GM19043 (cell line): Measurements from ENCODE around the gene CLHC1.
"Not testable (repeated sequence)": the region's sequence is repeated elsewhere in the genome, so short reads cannot be mapped to it uniquely, and the experiment has no call there.

ENCODE experiments used
- ATAC-seq: cut with Tn5 transposase; IDR thresholded peaks from one replicate; pipeline ENCODE4 v1.9.1; 2021; ENCODE audit warnings: low read depth; ENCODE audit not compliant: unreplicated experiment

The CLHC1 gene

DNA sequence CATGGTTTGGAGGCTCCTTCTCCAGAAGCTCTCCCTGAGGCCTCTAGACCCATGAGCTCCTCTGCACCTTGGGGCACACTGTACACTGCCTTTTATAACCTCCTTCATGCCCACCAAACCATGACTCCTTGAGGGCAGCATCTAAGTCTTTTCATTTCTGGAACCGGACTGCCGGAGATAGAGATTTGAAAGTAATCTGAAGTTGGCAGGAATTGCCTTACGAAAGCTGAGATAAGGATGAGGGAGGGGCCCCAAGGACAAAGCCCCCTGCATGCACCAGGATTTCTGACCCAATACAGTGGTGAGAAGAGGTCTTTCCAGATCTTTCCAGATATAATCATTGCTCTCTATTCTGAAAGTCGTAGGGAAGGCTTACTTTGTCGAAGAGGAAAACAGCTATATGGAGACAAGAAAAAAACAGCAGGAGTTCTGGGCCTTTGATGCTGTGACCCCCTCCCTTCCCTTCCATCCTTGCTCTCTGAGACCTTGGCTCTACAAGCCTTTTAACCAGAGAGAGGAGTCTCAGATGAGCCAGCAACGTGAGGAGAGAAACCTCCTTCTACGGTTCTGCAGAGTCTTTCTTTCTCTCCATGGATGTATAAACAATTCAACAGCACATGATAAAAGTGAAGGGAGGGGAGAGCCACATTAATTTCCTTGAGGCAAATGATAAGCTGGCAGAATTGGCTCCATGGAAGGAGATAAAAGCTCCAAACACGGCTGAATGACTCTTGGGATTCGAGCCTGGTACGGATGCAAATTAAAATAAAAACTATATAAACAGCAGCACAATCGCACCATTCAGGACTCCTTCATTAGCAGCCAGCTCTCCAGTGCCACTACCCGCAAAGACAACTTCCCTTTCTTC lies 93.8 kb downstream of the CLHC1 start:
- no peak for ATAC-seq

DNA sequence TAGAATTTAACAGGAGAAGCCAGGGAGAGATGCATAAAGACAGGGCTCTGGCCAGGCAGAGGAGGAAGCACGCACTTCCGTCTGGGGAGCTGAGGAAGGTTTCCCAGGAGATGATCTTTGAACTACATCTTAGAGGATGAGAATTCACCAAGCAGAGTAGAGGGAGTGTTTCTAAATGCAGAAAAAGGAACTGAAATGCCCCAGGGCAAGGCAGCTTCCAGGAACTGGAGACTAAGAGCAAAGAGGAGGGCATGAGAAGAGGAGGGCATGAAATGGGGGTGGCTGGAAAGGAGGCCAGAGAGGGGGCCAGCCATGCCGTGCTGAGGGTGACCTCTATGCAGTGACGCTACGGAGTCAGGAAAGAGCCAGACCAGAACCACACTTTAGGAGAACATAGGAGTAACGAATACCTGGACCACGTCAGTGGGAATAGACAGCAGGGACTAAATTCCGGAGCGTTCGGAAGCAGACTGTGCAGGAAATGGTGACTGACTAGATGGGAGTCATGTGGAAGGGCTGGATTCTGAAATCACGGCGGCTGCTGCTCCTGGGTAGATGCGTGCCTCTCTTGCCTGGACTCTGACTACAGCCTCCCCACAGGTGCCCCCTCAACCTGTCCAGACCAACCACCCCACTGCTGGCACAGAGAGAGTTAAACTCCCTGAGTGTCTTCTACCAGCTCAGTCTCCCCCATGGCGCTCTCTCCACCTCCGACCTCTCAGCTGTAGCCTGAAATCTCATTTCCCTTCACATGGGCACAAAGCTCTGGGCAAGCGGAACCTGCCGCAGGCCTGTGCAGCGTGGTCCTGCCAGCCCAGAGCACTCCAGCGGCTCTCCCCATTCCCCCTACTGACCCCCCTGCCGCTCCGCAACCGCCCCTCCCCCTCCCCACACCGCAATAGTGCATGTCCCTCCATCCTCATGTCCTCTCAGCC lies 94.8 kb downstream of the CLHC1 start:
- ATAC-seq: no peak

- ATAC-seq: no peak
Observed at GRCh38 chr2:55136138-55136541, 96.0 kb downstream of the CLHC1 start.

DNA sequence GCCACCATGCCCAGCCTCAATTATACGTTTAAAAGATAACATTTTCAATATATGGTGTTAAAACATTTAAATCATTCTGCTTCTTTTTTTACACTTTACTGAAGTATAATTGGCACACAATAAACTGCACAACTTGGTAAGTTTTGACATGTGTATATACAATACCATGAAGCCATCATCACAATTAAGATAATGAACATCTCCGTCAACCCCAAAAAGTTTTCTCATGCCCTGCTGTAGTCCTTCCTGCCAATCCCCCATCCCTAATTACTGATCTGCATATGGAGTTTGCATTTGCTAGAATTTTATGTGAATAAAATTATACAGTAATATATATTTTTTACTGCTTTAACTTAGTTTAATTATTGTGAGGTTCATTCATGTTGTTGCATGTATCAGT lies 96.6 kb downstream of the CLHC1 start:
- ATAC-seq: no peak

GRCh38 chr2:55134316-55134706 lies 97.8 kb downstream of the CLHC1 start:
- peak; percentile 30 for ATAC-seq

DNA sequence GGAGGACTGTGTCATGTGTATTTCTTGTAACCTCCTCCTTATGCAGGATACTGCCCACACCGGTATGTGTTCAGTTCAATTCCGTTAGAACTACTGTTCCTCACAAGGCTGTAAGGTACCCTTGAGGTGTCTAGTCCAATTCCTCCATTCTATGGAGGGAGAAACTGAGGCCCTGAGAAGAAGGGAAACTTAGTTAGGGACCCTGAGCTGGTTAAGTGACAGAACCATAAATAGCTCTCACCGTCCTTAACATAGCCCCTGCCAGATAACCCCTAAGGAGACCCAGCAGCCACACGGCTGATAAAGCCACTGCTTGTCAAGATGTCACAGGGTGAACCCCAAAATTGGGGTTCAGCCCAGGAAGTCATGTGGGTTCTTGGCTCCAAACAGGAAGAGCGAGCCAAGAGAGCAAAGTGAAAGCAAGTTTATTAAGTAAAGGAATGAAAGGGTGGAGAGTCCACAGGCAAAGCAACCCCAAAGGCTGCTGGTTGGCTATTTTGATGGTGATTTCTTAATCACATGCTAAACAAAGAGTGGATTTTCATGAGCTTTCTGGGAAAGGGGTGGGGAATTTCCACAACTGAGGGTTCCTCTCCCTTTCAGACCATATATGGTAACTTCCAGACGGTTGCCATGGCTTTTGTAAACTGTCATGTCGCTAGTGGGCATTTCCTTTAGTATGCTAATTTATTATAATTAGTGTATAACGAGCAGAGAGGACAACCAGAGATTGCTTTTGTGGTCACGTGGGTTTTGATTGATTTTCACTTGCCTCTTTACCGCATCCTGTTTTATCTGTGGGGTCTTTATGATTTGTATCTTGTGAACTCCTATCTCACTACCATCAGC lies 98.4 kb downstream of the CLHC1 start:
- ATAC-seq: peak; percentile 73

- no peak for ATAC-seq
Observed at GRCh38 chr2:55130849-55131248, 101.2 kb downstream of the CLHC1 start.

DNA sequence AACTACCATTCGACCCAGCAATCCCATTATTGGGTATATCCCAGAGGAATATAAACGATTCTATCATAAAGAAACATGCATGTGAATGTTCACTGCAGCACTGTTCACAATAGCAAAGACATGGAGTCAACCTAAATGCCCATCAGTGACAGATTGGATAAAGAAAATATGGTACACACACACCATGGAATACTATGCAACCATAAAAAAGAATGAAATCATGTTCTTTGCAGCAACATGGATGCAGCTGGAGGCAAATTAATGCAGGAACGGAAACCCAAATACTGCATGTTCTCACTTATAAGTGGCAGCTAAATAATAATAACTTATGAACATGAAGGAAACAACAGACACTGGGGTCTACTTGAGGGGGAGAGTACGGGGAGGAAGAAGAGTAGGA lies 105.5 kb downstream of the CLHC1 start:
- not testable (repeated sequence) for ATAC-seq
